ENCODE results near the gene RAB7B.
A peak's percentile ranks its signal among the peaks of the same experiment; 100 is the strongest.
"Not testable (repeated sequence)": the region's sequence is repeated elsewhere in the genome, so short reads cannot be mapped to it uniquely, and the experiment has no call there.

RAB7B gene, protein sequence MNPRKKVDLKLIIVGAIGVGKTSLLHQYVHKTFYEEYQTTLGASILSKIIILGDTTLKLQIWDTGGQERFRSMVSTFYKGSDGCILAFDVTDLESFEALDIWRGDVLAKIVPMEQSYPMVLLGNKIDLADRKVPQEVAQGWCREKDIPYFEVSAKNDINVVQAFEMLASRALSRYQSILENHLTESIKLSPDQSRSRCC

DNA sequence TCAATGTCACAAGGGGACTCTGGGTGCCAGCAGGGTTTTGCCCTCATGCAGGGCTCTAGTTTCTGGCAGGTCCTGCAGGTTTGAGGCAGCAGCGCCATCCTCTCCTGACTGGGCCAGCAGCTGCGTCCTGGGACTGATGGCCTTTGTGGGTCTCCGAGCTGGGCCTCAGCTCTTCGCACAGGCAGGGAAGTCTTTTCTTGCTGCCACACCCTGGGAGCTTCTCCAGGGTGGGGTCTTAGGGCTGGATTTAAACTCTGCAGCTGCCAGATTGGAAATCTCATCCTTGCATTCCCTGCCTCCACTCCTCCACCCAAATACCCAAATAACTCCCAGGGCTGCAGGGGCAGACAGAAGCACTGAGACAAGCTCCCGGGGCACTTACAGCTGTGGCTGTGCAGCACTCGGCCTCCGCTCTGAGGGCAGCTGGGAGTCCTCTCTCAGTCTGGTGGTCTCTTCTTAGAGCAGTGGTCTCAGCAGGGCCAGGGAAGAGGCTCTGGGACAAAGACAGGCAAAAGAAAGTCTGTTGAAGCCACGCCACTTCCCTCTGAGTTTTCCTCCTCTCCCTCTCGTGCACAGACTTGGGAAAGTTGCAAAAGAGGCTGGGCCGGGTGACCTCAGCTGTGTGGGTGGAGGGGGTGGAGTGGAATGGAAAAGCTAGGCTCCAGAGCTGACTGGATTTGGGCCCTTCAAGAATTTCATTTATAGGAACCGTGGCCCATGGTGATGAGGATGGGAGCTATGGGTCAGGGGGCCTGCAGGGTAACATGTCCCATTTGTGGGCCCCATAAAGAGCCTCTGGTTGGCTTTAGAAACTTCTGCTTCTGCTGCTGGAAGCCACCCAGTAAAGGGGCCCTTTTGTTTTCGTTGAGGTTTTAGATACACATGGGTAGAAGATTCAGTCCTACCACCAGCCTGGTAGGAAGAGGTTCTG lies at the start of gene RAB7B:
RAB7B (minus strand) TSS at position 525 of the 931 bp plus-strand sequence. CDS start 9,260 bp downstream, outside the sequence.
- DNase-seq = no peak

DNA sequence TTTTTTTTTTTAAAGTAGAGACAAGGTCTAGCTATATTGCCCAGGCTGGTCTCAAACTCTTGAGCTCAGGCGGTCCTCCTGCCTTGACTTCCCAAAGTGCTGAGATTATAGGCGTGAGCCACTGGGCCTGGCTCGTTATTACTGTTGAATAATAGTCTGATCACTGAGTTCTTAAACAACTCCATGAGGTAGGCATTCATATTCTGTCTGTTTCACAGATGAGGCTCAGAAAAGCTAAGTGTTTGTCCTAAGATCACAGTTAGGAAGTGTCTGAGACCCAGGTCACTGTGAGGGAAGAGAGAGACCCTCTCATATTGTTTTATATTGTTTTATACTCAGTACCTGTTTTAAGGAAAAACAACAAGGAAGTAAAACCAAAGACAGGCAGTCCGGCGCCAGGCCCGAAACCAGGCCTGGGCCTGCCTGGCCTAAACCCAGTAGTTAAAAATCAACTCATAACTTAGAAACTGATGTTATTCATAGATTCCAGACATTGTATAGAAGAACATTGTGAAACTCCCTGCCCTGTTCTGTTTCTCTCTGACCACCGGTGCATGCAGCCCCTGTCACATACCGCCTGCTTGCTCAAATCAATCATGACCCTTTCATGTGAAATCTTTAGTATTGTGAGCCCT lies 49.2 kb upstream of the RAB7B start:
- not testable (repeated sequence) for DNase-seq

DNA sequence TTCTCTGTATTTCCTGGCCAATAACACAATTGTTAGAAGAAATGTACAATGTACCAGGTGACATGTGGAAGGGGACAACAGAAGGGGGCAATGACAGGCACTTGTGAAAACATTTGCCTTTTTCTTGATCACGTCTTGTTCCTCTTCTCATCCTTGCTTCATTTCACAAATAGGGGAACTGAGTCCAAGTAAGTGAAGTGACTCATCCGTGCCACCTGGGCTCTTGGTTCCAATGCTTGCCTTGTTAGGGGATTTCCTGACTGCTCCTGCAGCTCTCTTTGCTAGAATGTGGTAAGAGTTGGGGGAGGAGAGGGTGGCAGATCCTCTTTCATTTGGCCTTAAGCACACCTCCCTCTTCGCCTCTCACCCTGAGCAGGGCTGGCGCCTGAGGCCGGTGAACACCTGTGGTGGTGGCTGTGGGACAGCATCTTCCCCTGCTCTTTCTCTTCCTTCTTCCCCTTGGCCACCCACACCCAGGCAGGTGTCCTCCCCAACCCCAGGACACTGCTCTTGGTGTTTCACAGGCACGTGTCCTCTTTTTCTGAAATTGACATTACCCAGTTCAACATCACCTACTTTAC lies 47.5 kb upstream of the RAB7B start:
- DNase-seq = peak; percentile 65

DNA sequence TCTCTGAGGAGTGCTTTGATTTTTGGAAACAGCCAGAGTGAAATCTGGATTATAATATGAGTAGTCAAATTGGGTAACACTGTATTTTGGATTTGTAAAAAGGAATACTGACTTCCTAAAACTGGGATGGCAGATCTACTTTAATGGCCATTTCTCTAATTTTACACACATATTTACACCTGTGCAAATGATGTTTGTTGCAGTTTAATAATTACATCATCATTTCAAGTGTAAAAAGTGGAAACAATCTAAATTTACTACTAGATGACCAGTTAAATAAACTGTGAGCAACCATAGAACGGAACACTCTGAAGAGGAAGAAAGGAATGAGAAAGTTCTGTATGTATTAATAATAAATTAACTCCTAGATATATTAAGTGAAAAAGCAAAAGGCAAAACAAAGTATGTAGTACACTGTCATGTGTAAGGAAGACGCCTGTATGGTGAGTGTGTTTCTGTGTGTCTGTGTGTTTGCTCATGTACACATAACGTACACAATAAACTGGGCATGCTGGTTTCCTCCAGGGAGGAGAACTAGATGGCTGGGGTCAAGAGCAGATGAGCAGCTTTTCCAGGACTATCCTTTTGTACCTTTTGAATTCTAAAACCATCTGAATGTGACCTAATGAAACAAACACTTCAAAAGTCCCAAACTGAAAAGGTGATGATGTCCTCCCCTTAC lies 46.9 kb upstream of the RAB7B start:
- no peak for DNase-seq

DNA sequence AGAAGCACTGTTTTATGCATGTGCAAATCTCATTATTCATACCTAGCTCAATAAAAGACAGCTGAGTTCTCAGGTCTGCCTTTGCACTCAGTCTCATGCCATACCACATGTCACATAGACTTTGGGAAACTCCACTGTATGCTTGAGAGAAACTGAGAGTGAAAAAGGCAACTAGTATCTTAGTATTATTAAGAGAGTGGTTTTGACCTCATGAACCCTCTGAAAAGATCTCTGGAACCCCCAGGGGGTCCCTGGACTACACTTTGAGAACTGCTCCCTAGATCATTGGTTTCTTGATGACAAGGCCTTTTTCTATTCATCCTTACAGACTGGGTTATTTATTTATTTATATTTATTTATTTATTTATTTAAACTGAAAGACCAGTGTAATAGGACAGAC lies 46.1 kb upstream of the RAB7B start:
- DNase-seq = no peak

DNA sequence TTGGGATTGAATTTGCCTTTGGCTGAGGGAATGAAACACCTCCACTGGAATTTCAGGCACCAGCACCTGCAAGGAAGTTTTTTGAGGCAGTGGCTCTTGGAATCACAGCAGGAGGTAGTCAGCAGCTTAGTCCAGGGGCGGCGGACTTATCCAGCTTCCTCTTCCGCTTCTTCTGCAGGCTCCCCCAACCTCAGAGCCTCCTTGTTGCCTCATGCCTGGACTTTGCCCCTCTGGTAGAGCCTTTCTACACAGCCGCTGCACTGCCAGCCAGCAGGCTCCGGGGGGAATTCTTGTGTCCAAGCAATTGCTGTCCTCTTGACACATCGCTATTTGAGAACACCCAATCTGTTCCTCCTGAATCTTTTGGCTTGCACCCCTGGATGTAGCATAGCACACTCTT lies 45.4 kb upstream of the RAB7B start:
- no peak for DNase-seq

DNA sequence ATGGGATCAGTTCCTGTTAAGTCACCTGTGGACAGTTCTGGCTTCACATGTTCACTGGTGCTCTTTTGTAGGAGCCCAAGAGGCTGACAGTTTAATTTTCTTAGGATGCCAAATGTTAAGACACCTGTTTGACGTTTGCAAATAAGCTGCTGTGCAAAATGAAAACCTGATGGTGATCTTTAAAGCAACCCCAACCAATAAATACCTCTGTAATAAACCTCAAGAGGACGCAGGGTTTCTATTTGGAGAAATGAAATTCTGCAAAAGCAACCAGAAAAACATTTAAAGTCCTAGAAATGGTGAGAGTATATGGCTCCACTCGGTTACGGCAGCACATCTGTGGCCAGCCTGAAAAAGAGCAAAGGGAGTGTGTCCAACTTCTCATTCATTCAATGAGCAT lies 44.1 kb upstream of the RAB7B start:
- DNase-seq = no peak

DNA sequence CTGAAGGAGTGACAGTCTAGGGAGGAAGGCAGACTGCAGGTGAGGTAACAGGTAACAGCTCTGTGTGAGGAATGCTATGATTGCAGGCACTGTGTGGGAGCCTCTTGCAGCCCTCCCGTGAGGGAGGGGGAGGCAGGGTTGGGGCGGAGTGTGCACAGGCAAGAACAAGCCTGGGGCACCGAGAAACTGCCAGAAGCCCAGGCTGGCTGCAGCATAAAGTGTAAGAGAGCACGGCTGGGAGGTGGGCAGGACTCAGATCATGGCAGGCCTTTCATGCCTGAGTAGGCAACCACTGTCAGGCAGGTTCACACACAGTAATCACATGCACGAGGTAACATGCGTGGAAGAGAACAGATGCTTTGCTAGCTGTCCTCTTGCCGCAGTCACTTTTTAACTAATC lies 38.4 kb upstream of the RAB7B start:
- no peak for DNase-seq

DNA sequence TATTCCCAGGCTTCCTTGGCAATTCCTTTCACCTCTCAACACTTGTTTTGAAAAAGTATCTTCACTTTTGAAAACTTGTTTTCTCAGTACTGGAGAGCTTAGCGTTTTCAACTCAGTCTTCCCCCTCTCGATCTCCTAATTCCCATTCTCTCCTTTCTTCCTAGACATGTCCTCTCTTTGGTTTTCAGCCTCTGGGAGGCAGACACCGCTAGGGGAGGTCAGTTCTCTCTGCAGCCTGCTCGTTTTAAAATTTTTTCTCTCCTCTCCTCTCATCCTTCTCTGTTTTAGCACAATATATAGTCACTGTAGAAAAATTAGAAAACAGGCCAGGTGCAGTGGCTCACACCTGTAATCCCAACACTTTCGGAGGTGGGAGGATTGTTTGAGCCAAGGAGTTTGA lies 37.1 kb upstream of the RAB7B start:
- no peak for DNase-seq

DNA sequence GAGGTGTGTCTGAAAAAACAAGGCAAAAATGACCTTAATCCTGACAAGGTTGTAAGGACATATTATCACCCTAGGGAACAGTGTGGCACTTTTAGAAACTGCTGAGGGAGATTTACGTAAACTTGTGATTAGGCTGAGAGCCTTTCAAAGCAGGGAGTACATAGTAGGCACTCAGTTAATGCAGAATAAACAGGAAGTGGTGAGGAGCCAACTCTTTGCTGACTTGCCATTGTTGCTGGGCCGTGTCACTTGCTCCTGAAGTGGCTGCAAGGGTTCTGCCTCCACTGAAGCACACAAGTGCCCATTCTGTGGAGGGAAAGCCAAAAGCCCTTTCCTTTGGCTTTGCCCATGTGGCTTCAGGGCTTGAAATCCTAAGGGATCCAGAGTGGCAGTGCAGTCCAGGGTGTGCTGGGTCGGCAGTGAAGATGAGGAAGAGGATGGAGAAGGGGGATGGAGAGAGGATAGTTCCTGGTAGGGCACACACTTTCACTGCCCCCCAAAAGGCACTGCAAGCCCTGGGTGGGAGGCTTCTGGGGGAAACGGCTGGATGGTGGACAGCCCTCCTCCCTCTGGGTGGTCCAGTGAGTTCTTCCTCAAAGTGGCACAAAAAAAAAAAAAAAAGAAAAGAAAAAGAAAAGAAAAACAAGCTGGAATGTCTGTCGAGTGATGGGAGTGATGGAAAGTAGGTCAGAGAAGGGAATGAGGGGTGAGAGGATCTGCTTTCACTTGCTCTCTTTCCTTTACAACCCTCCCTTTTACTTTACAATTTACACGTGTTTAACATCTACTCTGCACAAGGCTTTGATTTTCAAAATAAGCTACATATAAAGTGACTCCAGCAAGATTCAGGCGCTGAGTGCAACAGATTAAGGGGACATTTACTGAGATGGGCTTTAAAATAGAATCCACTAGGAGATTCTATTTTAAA lies 36.1 kb upstream of the RAB7B start:
- DNase-seq = no peak

DNA sequence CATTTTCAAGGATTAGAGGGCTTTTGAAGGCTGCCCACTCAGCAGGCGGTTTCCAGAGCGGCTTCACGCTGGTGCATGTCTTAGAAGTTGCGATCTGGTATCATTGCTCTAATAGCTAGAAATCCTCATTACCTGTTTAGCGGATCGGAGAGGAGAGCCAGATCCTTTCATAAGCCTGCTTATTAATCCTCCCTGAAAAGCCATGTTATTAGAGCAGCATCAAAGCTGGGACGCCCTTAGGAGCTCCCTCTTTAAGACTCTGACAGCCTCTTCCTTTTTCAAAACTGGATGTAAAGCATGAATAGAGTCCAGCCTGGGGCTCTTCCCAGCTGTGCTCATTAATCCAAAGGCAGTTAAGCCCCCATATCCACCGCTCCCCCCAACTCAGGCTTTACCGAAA lies 34.4 kb upstream of the RAB7B start:
- DNase-seq = no peak

DNA sequence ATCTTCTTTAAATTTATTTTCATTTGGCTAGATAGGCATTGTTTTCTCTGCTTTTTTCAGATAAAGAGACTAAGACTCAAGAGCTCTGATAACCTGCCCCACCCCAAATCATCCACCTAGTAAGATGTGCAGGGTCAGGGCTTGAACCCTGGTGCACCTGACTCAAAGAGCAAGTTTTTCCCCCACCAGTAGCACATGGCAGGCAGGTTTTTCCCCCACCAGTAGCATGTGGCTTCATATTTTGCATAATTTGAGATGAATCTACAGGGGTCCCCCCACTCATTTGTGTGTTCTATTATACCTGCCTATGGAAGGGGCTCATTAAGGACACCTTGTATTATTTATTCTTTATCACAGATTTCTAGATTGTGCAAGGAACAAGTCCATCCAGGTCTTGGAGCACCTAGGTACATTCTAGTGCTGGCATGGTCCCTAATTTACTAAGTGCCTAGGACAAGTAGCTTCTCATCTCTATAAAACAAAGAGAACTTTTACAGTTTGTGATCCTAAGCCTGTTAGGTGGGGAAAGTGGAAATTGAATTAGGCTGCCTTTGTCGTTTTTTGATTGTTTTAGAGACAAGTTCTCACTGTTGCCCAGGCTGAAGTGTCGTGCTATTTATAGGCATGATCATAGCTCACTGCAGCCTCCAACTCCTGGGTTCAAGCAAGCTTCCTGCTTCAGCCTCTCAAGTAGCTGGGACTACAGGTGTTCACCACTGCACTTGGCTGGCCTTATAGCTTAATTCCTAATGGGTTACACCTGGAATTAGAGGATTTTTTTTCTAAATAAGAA lies 33.7 kb upstream of the RAB7B start:
- no peak for DNase-seq

DNA sequence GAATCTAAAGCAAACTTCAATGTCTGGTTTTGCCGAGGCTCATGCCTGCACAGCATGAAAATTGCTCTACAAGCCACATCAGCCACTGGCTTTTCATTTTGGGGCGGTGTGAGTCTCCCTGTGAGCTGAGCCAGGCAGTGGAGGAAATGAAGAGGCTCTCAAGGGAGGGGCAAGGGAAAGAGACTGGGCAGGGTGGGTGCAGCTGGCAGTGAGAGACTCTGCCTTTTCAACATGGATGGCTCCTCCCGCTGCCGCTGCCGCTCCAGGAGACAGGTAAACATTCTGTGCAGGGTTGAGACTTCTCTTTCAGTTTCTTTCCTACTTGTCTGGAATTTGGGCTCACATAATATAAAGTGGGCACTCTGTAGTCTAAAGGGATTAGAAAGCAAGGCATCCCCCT lies 31.8 kb upstream of the RAB7B start:
- DNase-seq = no peak

DNA sequence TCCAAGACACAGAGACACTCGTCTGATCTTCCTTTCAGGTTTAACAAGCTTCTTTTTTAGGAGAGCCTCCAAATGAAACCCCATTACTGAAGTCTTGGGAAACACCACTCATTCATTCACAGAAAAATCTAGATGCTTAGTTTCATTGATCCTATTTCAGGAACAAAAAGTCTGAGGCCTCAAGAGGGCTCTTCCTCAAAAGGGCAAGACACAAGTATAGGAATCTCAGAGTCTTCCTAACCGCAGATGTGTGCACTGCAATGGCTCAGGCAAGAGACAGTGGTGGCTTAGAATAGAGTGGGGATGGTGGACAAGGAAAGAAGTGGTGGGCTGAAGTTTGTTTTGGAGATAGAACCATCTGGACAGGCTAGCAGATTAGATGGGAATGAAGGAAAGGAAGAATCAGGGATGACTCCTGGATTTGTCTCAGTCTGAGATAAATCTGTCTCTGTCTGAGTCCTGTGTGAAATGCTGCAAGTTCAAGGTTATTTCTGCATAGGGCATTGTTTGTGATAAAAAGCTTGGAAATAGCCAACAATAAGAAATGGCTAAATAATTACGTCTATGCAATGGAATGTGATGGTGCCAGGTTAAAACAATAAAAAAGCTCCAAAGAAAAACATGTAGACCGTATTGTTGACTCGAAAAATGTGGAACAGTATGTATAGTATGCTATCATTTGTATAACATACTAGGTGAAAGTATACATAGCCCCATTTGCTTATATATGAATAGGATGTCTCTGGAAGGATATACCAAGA lies 29.4 kb upstream of the RAB7B start:
- DNase-seq = no peak

DNA sequence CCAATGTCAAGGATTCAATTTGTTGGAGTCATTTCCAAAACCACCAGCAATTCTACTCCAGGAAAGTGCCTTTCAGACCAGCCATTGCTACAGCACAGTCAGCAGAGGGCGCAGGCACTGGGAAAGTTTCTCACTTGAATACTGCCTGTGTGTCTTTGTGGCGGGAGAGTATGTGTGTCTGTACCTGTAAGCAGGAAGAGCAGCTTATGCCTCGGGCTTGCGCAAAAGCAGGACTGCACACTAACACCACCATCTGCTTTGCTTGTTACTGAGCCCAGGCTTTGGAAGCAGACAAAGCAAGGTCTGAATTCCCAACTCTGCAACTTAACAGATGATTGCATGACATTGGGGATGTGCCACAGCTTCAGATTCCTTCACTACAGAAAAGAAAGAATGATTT lies 27.5 kb upstream of the RAB7B start:
- DNase-seq = peak; percentile 78

DNA sequence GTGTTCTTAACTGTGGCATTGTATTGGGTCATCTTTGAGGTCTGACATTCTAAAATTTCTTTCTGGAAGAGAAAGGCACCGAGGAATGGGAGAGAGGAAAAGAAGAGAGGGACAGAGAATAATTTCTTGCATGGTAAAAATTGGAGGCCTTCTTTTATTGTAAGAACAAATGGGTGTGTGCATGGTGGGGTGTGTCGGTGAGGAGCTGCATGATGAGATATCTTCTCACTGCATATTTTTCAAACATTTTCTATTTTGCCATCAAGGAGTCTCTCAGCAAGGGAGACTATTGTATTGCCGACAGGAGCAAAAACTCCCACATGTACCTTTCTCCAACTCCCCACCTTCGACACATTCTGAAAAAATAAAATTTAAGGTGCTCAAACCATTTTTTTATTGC lies 27.0 kb upstream of the RAB7B start:
- DNase-seq = no peak

DNA sequence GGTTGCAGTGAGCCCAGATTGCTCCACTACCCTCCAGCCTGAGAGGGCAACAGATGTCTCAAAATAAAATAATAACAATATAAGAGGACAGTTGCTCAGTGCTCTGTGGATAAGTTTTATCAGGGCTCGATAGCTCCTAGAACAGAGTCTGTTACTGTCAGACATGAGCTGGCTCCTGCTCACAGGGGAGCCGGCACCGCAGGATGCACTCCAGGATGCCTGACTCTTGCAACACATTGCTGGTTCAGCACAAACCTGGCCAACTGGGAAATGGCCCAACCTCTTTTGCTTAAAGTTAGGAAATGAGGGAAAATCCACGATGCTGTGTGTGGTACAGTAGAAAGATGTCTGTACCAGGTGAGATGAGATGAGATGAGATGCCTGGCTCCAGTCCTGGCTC lies 26.3 kb upstream of the RAB7B start:
- no peak for DNase-seq

DNA sequence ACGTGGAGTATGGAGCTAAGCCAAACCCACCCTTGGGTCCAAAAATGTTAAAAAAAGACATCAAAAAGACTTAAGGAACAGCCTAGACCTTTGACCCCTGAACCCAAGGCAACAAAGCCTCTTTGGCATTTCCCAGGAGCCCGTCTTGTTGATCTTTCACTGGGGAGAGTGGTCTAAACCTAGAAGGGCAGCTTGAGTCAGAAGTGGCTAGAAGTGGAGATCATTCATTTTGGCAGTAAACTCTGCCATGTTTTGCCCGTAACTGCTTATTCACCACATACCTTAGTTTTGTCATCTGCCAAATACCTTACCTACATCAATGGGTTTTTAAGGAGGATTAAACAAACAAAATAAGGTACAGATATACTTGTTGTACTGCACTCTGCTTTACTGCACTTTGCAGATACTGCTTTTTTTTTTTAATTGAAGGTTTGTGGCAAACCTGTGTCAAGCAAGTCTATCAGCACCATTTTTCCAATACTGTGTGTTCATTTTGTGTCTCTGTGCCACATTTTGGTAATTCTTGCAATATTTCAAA lies 22.2 kb upstream of the RAB7B start:
- no peak for DNase-seq

DNA sequence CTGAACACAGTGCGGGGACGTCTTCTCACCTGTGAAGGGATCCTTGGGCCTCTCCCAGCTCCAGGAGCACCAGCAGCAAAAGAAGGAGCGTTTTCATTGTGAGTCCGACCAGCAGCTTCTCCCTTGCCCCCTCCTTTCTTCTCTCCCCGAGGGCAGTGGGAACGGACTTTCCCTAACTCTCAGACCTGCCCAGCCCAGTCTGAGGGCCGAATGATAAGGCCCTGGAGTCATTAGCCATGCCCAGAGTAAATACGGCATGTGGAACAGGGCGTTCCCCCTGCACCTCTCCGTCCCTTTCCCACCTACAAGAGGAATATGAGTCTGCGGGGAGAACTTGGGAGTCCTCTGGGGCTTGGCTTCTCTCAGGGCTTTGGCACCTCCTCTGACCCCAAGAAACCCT lies 20.5 kb upstream of the RAB7B start, which contains the start of gene CTSE:
CTSE (minus strand) TSS at position 201 of the 400 bp plus-strand sequence; CDS start at position 97, 104 bp downstream.
- no peak for DNase-seq

DNA sequence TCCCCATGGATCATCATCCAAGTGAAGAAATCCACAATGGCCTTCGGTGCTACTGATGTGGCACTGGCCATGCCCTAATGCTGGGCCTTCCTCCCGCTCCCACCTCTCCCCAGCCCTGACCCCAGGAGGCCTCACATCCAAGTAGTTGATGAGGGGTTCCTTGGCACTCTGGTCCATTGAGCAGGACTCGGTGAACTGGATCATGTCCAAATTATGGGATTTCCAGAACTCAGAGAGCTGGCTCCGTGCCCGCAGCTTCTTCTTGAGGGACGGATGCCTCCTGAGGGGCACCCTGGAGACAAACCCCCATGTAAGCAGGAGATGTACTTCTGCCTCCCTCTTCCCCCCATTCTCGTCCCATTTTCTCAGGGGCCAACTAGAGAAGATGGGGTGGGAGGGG lies 19.6 kb upstream of the RAB7B start:
- no peak for DNase-seq

Data from activated CD4-positive, alpha-beta T cell treated with anti-CD3 and anti-CD28 coated beads for 48 hours (primary cell).